Subcutaneous abdominal adipose tissue (tissue), 5 donors: ENCODE measurements around the gene GTF2E1.
"Not testable (repeated sequence)": the region's sequence is repeated elsewhere in the genome, so short reads cannot be mapped to it uniquely, and the experiment has no call there.

Experiments
- H3K27ac ChIP-seq: one replicate; pipeline ENCODE4 v1.7.0; 2013; ENCODE audit warnings: low read depth, mild to moderate bottlenecking, inconsistent platforms, low read length, moderate library complexity
- H3K27me3 ChIP-seq, 5 donors: one replicate each; pipeline ENCODE4 v1.7.0; 2013; ENCODE audit warnings: low read length in 5 of 5, inconsistent platforms in 1 of 5; ENCODE audit not compliant: control insufficient read depth in 5 of 5, insufficient read depth in 4 of 5
- H3K36me3 ChIP-seq, 5 donors: one replicate each; pipeline ENCODE4 v1.7.0; 2013; ENCODE audit warnings: low read length in 5 of 5; ENCODE audit not compliant: control insufficient read depth in 5 of 5, insufficient read depth in 5 of 5
- H3K4me1 ChIP-seq, 5 donors: one replicate each; pipeline ENCODE4 v1.7.0; 2013; ENCODE audit warnings: low read length in 5 of 5, mild to moderate bottlenecking in 3 of 5, moderate library complexity in 1 of 5; ENCODE audit not compliant: control insufficient read depth in 5 of 5, insufficient read depth in 5 of 5
- H3K4me3 ChIP-seq, 5 donors: one replicate each; pipeline ENCODE4 v1.7.0; 2013; ENCODE audit warnings: low read length in 5 of 5, low read depth in 1 of 5
- H3K9ac ChIP-seq, 5 donors: one replicate each; pipeline ENCODE4 v1.7.0; 2013; ENCODE audit warnings: low read length in 5 of 5, mild to moderate bottlenecking in 4 of 5, moderate library complexity in 3 of 5
- H3K9me3 ChIP-seq, 5 donors: one replicate each; pipeline ENCODE4 v1.7.0; 2013; ENCODE audit warnings: low read length in 5 of 5; ENCODE audit not compliant: control insufficient read depth in 5 of 5
- donor health status: healthy.
- donor health status: healthy.
- donor health status: healthy.
- donor health status: healthy.
- donor health status: healthy.

The GTF2E1 gene

GRCh38 chr3:120767106-120767505 lies 24.6 kb downstream of the GTF2E1 start:
- Histone ChIP-seq H3K4me3 (no peak overlapping the region), H3K4me1 (peaks cover 0 to 11% (median 6%) of the 10 kb centered on the region in 5 donors), H3K9me3 (no peaks in the 10 kb centered on the region), H3K27me3 (no peaks in the 10 kb centered on the region), H3K27ac (no peak overlapping the region), H3K36me3 (peaks cover 5 to 12% (median 5%) of the 10 kb centered on the region in 5 donors), H3K9ac (peak overlapping the region in 1 of 5 donors; percentile 34)

DNA sequence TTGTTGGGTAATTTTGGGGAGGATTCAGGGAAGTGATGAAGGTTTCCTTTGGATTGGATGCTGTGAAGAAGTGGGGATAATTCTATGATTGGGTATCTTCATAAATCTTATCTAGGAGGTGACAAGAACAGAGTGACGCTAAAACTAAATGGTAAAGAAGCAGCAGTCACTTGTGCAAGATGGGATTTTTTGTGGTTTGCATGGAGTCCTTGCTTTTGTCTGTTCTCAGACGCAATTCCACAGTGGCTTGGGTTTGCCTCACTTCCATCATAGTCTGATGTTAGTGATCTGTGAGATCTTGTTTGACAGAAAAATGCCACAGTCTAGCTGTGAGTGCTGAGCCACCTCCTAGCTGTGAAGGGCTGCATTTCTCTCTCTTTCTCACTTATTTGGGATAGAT lies 26.9 kb downstream of the GTF2E1 start:
- no peak overlapping the region for H3K4me3 ChIP-seq
- no peaks in the 10 kb centered on the region for H3K9me3 ChIP-seq
- H3K27ac ChIP-seq: no peak overlapping the region
- no peak overlapping the region for H3K9ac ChIP-seq
- peaks cover 5 to 21% (median 8%) of the 10 kb centered on the region in 5 donors for H3K36me3 ChIP-seq
- H3K27me3 ChIP-seq: no peaks in the 10 kb centered on the region
- H3K4me1 ChIP-seq: peaks cover 0 to 10% (median 6%) of the 10 kb centered on the region in 5 donors

- Histone ChIP-seq H3K27ac (no peak overlapping the region), H3K9ac (no peak overlapping the region), H3K9me3 (no peaks in the 10 kb centered on the region), H3K4me1 (peaks cover 0 to 10% (median 6%) of the 10 kb centered on the region in 5 donors), H3K36me3 (peaks cover 5 to 21% (median 11%) of the 10 kb centered on the region in 5 donors), H3K27me3 (no peaks in the 10 kb centered on the region), H3K4me3 (no peak overlapping the region)
These were observed 28.3 kb downstream of the GTF2E1 start for GRCh38 chr3:120770891-120771290.

DNA sequence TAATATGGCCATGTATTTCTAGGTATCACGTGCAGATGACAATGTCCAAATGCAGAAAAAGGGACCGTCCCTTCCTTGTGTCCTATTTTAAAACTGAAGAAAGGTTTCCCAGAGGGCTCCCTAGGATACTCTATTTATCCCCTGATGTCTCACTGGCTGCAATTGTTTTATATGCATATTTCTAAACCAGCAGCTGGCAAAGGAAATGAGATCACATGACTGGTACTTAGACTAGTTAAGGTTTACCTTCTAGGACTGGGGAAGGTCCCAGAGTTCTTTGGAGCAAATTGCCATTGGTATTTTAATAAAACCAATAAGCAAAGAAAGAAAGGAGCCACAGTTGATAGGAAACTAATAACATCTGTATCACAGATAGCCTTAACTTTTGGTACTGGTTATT lies 29.5 kb downstream of the GTF2E1 start:
- Histone ChIP-seq H3K9me3 (no peaks in the 10 kb centered on the region), H3K9ac (no peak overlapping the region), H3K27me3 (no peaks in the 10 kb centered on the region), H3K4me3 (no peak overlapping the region), H3K36me3 (peaks cover 9 to 31% (median 16%) of the 10 kb centered on the region in 5 donors), H3K27ac (no peak overlapping the region), H3K4me1 (peaks cover 0 to 5% (median 4%) of the 10 kb centered on the region in 5 donors)

DNA sequence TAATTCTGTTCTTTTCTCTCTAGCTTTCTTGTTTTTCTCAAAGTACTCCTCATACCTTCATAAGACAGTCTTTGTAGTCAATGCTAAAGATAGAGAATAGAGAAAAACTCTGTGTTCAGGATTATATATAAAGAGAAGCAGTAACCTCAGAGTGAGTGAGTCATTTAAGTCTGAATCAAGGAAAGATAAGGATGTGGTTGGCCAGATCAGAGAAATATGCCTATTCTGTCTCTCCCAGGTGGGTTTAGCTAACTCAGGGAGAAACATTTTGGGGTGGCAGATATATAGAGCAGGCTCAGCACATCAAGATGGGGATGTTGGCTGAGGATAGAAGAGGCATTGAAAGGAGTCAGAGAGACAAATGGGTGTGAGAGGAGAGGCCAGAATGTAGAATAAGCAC lies 31.4 kb downstream of the GTF2E1 start:
- Histone ChIP-seq H3K36me3 (peaks cover 9 to 36% (median 16%) of the 10 kb centered on the region in 5 donors), H3K9me3 (no peaks in the 10 kb centered on the region), H3K4me1 (no peaks in the 10 kb centered on the region), H3K27me3 (no peaks in the 10 kb centered on the region), H3K4me3 (no peak overlapping the region), H3K27ac (no peak overlapping the region), H3K9ac (no peak overlapping the region)

- Histone ChIP-seq H3K27ac (no peak overlapping the region), H3K27me3 (no peaks in the 10 kb centered on the region)
These were observed 32.9 kb downstream of the GTF2E1 start for GRCh38 chr3:120775411-120775810.

DNA sequence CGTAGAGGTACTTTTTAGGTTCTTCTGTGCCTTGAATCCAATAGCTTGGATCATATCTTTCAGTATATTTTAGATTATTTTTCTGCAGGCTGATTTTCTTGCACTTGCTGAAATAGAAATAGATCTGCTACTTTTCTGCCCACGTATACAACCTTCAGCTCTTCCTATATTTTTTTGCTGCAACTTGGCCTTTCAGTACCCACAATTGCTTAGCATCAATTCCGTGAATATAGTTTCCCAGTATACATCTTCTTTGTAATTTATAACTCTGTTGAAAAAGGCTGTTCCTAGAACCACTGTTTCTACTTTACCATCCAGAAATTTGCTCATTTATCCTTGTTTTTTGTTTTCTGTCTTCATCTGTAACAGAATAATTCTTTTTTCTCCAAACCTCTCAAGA lies 36.2 kb downstream of the GTF2E1 start:
- no peak overlapping the region for H3K4me3 ChIP-seq
- no peak overlapping the region for H3K9ac ChIP-seq
- no peaks in the 10 kb centered on the region for H3K9me3 ChIP-seq
- no peaks in the 10 kb centered on the region for H3K4me1 ChIP-seq
- H3K27ac ChIP-seq: no peak overlapping the region
- peaks cover 10 to 35% (median 21%) of the 10 kb centered on the region in 5 donors for H3K36me3 ChIP-seq
- no peaks in the 10 kb centered on the region for H3K27me3 ChIP-seq

More at GRCh38 chr3:120775411-120775810, 32.9 kb downstream of the GTF2E1 start:
- H3K9me3 ChIP-seq: no peaks in the 10 kb centered on the region
- no peak overlapping the region for H3K4me3 ChIP-seq
- H3K4me1 ChIP-seq: no peaks in the 10 kb centered on the region
- H3K36me3 ChIP-seq: peaks cover 12 to 41% (median 16%) of the 10 kb centered on the region in 5 donors
- no peak overlapping the region for H3K9ac ChIP-seq

GRCh38 chr3:120780977-120781376 lies 38.4 kb downstream of the GTF2E1 start:
- H3K27ac ChIP-seq: no peak overlapping the region
- no peak overlapping the region for H3K4me3 ChIP-seq
- H3K36me3 ChIP-seq: peaks cover 10 to 32% (median 21%) of the 10 kb centered on the region in 5 donors
- H3K9ac ChIP-seq: no peak overlapping the region
- no peaks in the 10 kb centered on the region for H3K9me3 ChIP-seq
- H3K4me1 ChIP-seq: no peaks in the 10 kb centered on the region
- no peaks in the 10 kb centered on the region for H3K27me3 ChIP-seq

GRCh38 chr3:120785832-120786231 lies 43.3 kb downstream of the GTF2E1 start:
- H3K27ac ChIP-seq, H3K4me3 ChIP-seq, H3K9ac ChIP-seq: not testable (repeated sequence)

DNA sequence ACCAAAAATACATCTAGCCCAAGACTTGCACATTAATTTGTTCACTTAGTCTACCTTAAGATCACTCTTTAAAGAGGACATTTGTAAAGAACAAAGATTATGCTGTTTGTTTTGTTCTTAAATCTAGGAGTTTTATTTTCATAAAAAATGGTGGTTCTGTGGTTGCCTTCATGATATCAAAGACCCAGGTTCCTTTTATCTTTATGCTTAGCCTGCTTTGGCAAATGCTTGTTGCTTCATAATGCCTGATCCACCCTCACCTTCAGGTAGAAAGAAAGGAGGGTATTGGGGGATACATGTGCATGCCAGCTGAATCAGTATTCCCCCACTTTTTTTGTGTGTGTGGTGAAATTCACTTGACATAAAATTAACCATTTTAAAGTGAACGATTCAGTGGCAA lies 48.5 kb downstream of the GTF2E1 start:
- H3K27ac ChIP-seq: no peak overlapping the region
- H3K27me3 ChIP-seq: no peaks in the 10 kb centered on the region
- no peaks in the 10 kb centered on the region for H3K36me3 ChIP-seq
- H3K9me3 ChIP-seq: no peaks in the 10 kb centered on the region
- H3K4me3 ChIP-seq: no peak overlapping the region
- H3K9ac ChIP-seq: no peak overlapping the region
- H3K4me1 ChIP-seq: no peaks in the 10 kb centered on the region

More at GRCh38 chr3:120785832-120786231, 43.3 kb downstream of the GTF2E1 start:
- not testable (repeated sequence) for H3K27me3 ChIP-seq, H3K9me3 ChIP-seq, H3K4me1 ChIP-seq
- peaks cover 6 to 13% (median 7%) of the 10 kb centered on the region in 5 donors for H3K36me3 ChIP-seq

DNA sequence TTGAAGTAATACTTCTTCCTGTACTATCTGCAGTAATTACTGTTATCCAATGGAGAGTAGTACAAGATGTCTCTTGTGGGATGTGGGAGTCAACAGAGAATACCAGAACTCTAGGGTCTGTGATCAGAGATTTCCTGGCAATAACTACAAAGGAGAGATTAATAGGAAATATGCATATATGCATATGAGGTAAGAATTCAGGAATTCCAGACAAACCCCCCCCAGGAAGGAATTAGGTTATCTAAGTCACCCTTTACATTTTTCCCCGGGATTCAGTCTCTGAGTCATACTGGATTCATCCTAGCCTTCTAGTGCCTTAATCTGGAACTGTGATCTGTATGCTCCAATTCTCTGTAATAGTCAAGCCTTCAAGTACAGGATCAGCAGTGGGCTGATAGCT lies 49.4 kb downstream of the GTF2E1 start:
- no peaks in the 10 kb centered on the region for H3K4me1 ChIP-seq
- H3K9me3 ChIP-seq: no peaks in the 10 kb centered on the region
- no peak overlapping the region for H3K27ac ChIP-seq
- H3K4me3 ChIP-seq: no peak overlapping the region
- H3K27me3 ChIP-seq: no peaks in the 10 kb centered on the region
- H3K9ac ChIP-seq: no peak overlapping the region
- H3K36me3 ChIP-seq: no peaks in the 10 kb centered on the region
